K562 (cell line): ENCODE results near the gene CUL3. TPM values are rescaled to one million over a fixed set of nuclear protein-coding genes. Genes with fewer than 3 reads are reported as not detected.

Experiments
- BCL6 ChIP-seq: fragments of 250-450 bp; sonication (Bioruptor Pico); IDR thresholded peaks from 2 replicates; pipeline ENCODE4 v1.4.0; 2020
- ELF4 ChIP-seq: fragments of 450-650 bp; formaldehyde crosslinking; IDR thresholded peaks from 2 replicates; pipeline ENCODE4 v1.4.0; 2022; ENCODE audit warnings: missing genetic modification characterization
- IRF2 ChIP-seq: sonication (generic); formaldehyde crosslinking; IDR thresholded peaks from 2 replicates; pipeline ENCODE4 v1.8.1; 2022; ENCODE audit warnings: mild to moderate bottlenecking, missing genetic modification reagents
- LARP7 ChIP-seq: fragments of 450-650 bp; IDR thresholded peaks from 2 replicates; pipeline ENCODE4 v1.6.1; 2016
- NCOA1 ChIP-seq: fragments of 450-650 bp; IDR thresholded peaks from 2 replicates; pipeline ENCODE4 v1.6.1; 2016; ENCODE audit warnings: low read depth
- NFE2L1 ChIP-seq: fragments of 450-650 bp; IDR thresholded peaks from 2 replicates; pipeline ENCODE4 v1.6.1; 2016; ENCODE audit warnings: missing genetic modification characterization, low read depth, mild to moderate bottlenecking, missing compliant biosample characterization, moderate library complexity, borderline replicate concordance
- PCBP1 ChIP-seq: fragments of 200-400 bp; formaldehyde crosslinking; IDR thresholded peaks from 2 replicates; pipeline ENCODE4 v1.6.1; 2018; ENCODE audit warnings: mild to moderate bottlenecking, low read depth, low read length; ENCODE audit not compliant: poor library complexity, severe bottlenecking
- TGIF2 ChIP-seq: sonication (generic); formaldehyde crosslinking; IDR thresholded peaks from 2 replicates; pipeline ENCODE4 v1.8.1; 2022; ENCODE audit warnings: mild to moderate bottlenecking, missing genetic modification reagents, moderate library complexity
- ZNF324 ChIP-seq: fragments of 250-450 bp; sonication (Bioruptor Pico); IDR thresholded peaks from 2 replicates; pipeline ENCODE4 v1.4.0; 2020; ENCODE audit warnings: mild to moderate bottlenecking
- polyA plus RNA-seq, 8 experiments: library from polyadenylated mRNA; depleted of rRNA in 4 of 8; stranded (reverse) in 5 of 8; unstranded in 3 of 8; fragments of >200 nt; fragmentation: Nextera tagmentation in 2 of 8; fragmentation: Illumina TruSeq in 1 of 8; extraction: Ambion mirVana in 2 of 8; extraction: Trizol in 1 of 8; gene quantifications; 2 replicates each; pipeline versions ENCODE4 v1.2.1 to v1.2.3, GENCODE V29; 2011 to 2014; ENCODE audit warnings: inconsistent platforms in 1 of 8, missing spikeins in 1 of 8
- total RNA-seq, 7 experiments: library from RNA; depleted of rRNA in 6 of 7; stranded (reverse); fragments of >200 nt in 6 of 7; fragmentation: Illumina TruSeq in 2 of 7; extraction: Trizol in 2 of 7; gene quantifications; 2 replicates each; pipeline versions ENCODE4 v1.2.1 to v1.2.3, GENCODE V29; 2011 to 2021; ENCODE audit warnings: low replicate concordance in 1 of 7
- TF ChIP-seq, protein P1 (sequence below): fragments of 450-650 bp; IDR thresholded peaks from 2 replicates; pipeline ENCODE4 v1.6.1; 2018; ENCODE audit not compliant: partially characterized antibody
- TF ChIP-seq, protein P2 (sequence below): IDR thresholded peaks from 2 replicates; pipeline ENCODE4 v1.6.1; 2012; ENCODE audit warnings: low read depth, low read length, improper control_type of control experiment, borderline replicate concordance

Gene CUL3
- total and polyA plus RNA-seq, 9 of the 15 experiments (the other 6 are each of a cell fraction or from before 2014, with no cell fraction given): 31.5 to 71.9 (median 56.4) TPM

DNA sequence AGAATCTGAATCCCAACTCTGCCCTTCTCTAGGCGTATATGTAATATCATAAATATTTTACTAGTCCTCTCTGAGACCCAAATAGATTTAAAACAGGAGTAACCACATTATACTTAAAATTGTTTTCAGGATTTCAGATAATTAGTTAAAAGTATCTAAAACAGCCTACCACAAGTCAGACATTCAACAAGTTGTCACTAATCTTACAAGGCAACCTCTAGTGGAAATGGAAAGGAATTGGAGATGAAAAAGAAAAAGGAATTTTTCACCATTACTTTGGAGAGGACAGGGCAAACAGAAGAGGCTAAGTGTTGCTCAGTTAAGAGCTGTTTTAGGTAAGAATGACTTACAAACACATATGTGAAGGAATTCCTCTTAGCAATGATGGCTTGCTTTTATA lies 11.4 kb downstream of the CUL3 start (continued):
- TF ChIP-seq BCL6 (CRISPR knock-in tag) (no peak), ZNF324 (CRISPR knock-in tag) (no peak), NFE2L1 (tag) (no peak), NCOA1 (no peak), IRF2 (CRISPR knock-in tag) (no peak), ELF4 (CRISPR knock-in tag) (no peak), LARP7 (no peak), PCBP1 (no peak), TGIF2 (no peak)
- TF ChIP-seq, protein P1, sequence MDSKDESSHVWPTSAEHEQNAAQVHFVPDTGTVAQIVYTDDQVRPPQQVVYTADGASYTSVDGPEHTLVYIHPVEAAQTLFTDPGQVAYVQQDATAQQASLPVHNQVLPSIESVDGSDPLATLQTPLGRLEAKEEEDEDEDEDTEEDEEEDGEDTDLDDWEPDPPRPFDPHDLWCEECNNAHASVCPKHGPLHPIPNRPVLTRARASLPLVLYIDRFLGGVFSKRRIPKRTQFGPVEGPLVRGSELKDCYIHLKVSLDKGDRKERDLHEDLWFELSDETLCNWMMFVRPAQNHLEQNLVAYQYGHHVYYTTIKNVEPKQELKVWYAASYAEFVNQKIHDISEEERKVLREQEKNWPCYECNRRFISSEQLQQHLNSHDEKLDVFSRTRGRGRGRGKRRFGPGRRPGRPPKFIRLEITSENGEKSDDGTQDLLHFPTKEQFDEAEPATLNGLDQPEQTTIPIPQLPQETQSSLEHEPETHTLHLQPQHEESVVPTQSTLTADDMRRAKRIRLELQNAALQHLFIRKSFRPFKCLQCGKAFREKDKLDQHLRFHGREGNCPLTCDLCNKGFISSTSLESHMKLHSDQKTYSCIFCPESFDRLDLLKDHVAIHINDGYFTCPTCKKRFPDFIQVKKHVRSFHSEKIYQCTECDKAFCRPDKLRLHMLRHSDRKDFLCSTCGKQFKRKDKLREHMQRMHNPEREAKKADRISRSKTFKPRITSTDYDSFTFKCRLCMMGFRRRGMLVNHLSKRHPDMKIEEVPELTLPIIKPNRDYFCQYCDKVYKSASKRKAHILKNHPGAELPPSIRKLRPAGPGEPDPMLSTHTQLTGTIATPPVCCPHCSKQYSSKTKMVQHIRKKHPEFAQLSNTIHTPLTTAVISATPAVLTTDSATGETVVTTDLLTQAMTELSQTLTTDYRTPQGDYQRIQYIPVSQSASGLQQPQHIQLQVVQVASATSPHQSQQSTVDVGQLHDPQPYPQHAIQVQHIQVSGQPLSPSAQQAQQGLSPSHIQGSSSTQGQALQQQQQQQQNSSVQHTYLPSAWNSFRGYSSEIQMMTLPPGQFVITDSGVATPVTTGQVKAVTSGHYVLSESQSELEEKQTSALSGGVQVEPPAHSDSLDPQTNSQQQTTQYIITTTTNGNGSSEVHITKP: no peak
- TF ChIP-seq, protein P2, sequence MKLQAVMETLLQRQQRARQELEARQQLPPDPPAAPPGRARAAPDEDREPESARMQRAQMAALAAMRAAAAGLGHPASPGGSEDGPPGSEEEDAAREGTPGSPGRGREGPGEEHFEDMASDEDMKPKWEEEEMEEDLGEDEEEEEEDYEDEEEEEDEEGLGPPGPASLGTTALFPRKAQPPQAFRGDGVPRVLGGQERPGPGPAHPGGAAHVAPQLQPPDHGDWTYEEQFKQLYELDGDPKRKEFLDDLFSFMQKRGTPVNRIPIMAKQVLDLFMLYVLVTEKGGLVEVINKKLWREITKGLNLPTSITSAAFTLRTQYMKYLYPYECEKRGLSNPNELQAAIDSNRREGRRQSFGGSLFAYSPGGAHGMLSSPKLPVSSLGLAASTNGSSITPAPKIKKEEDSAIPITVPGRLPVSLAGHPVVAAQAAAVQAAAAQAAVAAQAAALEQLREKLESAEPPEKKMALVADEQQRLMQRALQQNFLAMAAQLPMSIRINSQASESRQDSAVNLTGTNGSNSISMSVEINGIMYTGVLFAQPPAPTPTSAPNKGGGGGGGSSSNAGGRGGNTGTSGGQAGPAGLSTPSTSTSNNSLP: no peak
